NCI-H146 treated with DMSO at 0.1 percent for 48 hours (cell line): ENCODE results near the gene RBM44.
"Not testable (repeated sequence)": the region's sequence is repeated elsewhere in the genome, so short reads cannot be mapped to it uniquely, and the experiment has no call there.

Experiments
- DNase-seq: peaks from one replicate; lab custom pipeline; 2025; ENCODE audit not compliant: unreplicated experiment; lab: John Stamatoyannopoulos, UW

The RBM44 gene

GRCh38 chr2:237841051-237841450 is 42.5 kb downstream of the RBM44 start:
- no peak for DNase-seq

GRCh38 chr2:237848940-237849339 is 50.4 kb downstream of the RBM44 start:
- not testable (repeated sequence) for DNase-seq

GRCh38 chr2:237854295-237854694 is 55.7 kb downstream of the RBM44 start:
- no peak for DNase-seq

GRCh38 chr2:237857791-237858190 is 59.2 kb downstream of the RBM44 start:
- DNase-seq: no peak

GRCh38 chr2:237858294-237859081 is 59.9 kb downstream of the RBM44 start:
- peak; percentile 72 for DNase-seq

GRCh38 chr2:237859082-237859433 is 60.5 kb downstream of the RBM44 start:
- DNase-seq: no peak

GRCh38 chr2:237859533-237860272 is 61.1 kb downstream of the RBM44 start, which contains the start of gene RAMP1:
Gene RAMP1, plus strand, starts transcription at chr2:237859623. Its CDS starts 53 bp downstream, at chr2:237859676.
- DNase-seq: no peak

GRCh38 chr2:237860273-237860935 is 61.8 kb downstream of the RBM44 start:
- DNase-seq: no peak

GRCh38 chr2:237861875-237862527 is 63.4 kb downstream of the RBM44 start:
- no peak for DNase-seq

- DNase-seq: no peak
Measured at GRCh38 chr2:237862528-237862895, 63.9 kb downstream of the RBM44 start.

GRCh38 chr2:237863102-237863511 is 64.5 kb downstream of the RBM44 start:
- no peak for DNase-seq

- DNase-seq: no peak
Measured at GRCh38 chr2:237863689-237864443, 65.3 kb downstream of the RBM44 start.

GRCh38 chr2:237864444-237864931 is 65.9 kb downstream of the RBM44 start:
- DNase-seq: no peak

GRCh38 chr2:237864940-237865622 is 66.5 kb downstream of the RBM44 start:
- no peak for DNase-seq

GRCh38 chr2:237865623-237866041 is 67.1 kb downstream of the RBM44 start:
- no peak for DNase-seq

GRCh38 chr2:237866101-237866621 is 67.6 kb downstream of the RBM44 start:
- DNase-seq: no peak

- DNase-seq: no peak
Measured at GRCh38 chr2:237867465-237867864, 68.9 kb downstream of the RBM44 start.

GRCh38 chr2:237868074-237868473 is 69.5 kb downstream of the RBM44 start:
- not testable (repeated sequence) for DNase-seq

GRCh38 chr2:237868631-237869342 is 70.2 kb downstream of the RBM44 start:
- DNase-seq: no peak
